ENCODE results near the gene ARRDC5. TPM values are rescaled to one million over a fixed set of nuclear protein-coding genes. Genes with fewer than 3 reads are reported as not detected.

Gene ARRDC5
- total and polyA plus RNA-seq, 2 of the 8 experiments (the other 6 are each of a cell fraction or from before 2014, with no cell fraction given), result not detected

DNA sequence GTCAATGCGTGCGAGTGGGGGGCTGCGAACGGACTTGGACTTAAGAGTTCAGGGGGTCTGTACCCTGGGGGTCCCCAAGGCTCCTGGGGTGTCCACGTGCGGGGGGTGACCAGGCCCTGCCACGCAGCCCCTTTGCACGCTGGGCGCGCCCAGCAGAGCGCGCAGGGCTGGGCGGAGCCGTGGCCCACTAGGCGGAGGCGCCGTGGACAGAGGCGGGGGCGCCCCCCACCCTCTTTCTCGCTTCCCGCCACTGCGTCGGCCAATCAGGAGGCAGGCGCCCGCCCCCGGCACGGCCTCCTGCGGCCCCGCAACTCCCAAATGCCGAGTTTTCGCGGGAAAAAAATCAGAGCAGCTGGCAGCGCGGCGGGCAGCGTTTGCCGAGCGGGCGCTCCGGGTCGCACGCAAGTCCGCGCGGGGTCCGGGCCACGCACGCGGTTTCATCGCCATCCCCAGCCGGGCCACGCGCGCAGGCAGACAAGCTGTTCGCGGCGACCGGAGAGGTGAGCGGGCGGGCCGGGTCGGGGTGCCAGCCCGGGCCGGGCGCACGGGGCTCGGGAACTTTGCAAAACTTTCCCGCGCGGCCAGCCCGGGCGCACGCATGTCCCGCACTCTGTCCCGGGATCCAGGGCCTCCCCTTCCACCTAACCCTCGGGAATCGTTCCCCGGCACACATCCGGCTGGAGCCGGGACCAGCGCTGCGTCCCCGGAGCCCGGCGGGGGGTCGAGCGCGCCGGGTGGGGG lies 6.6 kb upstream of the ARRDC5 start, which contains the start of gene UHRF1 (continued):
- TF ChIP-seq BCL11A (IDR thresholded peaks at IDR 0.05; ENCODE audit: low read depth in 2 of 2, low read length in 2 of 2), result no peak
- TF ChIP-seq EP300 (IDR thresholded peaks at IDR 0.05; ENCODE audit: borderline replicate concordance in 1 of 2, low read depth in 2 of 2, low read length in 2 of 2), result no peak
- TF ChIP-seq SIN3A (conservative IDR thresholded peaks at IDR 0.05 in 1 of 2, IDR thresholded peaks at IDR 0.05 in 1 of 2; ENCODE audit: low read depth in 1 of 2, low read length in 2 of 2), result no peak
- TF ChIP-seq MAFK (IDR thresholded peaks at IDR 0.05; ENCODE audit: low read depth, low read length), result no peak
- no peak for TF ChIP-seq GABPA (IDR thresholded peaks at IDR 0.05; ENCODE audit: borderline replicate concordance, insufficient read depth, low read length)

Measured in H1 (cell line).